Body of pancreas (tissue), 4 donors: ENCODE data around the gene APLP2.

ENCODE experiments used
- CTCF ChIP-seq, 7 experiments: fragments of 450-650 bp in 4 of 7; fragments of 200-600 bp in 3 of 7; sonication (generic) in 3 of 7; IDR thresholded peaks; one replicate each; pipeline ENCODE4 v1.5.1; 2016 to 2019; ENCODE audit warnings: antibody characterized with exemption in 7 of 7
- POLR2A ChIP-seq, 3 donors: fragments of 450-650 bp; IDR thresholded peaks; one replicate each; pipeline ENCODE4 v1.6.1; 2016; ENCODE audit warnings: antibody characterized with exemption in 3 of 3, mild to moderate bottlenecking in 2 of 3

- TF ChIP-seq POLR2A (IDR thresholded peaks at IDR 0.05) (no peak), CTCF (IDR thresholded peaks at IDR 0.05) (no peak)
Measured at GRCh38 chr11:130159139-130159538, 89.4 kb downstream of the APLP2 start.
